Thymus (tissue), 14 donors: ENCODE results near the gene OXTR. TPM values are rescaled to one million over a fixed set of nuclear protein-coding genes. Genes with fewer than 3 reads are reported as not detected.

ENCODE experiments used
- DNase-seq, 9 donors: peaks; one replicate each; pipeline ENCODE4 v3.0.0-alpha.2; 2013; ENCODE audit warnings: low spot score in 9 of 9, low read depth in 6 of 9, missing footprints in 1 of 9
- H3K27ac ChIP-seq, 2 donors: one replicate each; pipeline ENCODE4 v1.5.1; 2013; ENCODE audit warnings: control low read depth in 1 of 2, low read depth in 1 of 2, low read length in 1 of 2, mild to moderate bottlenecking in 1 of 2, moderate library complexity in 1 of 2
- H3K27me3 ChIP-seq, 2 donors: one replicate each; pipeline ENCODE4 v1.5.1; 2013; ENCODE audit warnings: low read length in 1 of 2; ENCODE audit not compliant: control insufficient read depth in 2 of 2, insufficient read depth in 1 of 2
- H3K36me3 ChIP-seq, 2 donors: one replicate each; pipeline ENCODE4 v1.5.1; 2013; ENCODE audit warnings: low read length in 1 of 2, mild to moderate bottlenecking in 1 of 2, moderate library complexity in 1 of 2; ENCODE audit not compliant: control insufficient read depth in 2 of 2, insufficient read depth in 2 of 2
- H3K4me1 ChIP-seq, 2 donors: one replicate each; pipeline ENCODE4 v1.5.1; 2013; ENCODE audit warnings: low read length in 2 of 2; ENCODE audit not compliant: control insufficient read depth in 2 of 2, insufficient read depth in 2 of 2
- H3K4me3 ChIP-seq, 2 donors: one replicate each; pipeline ENCODE4 v1.5.1; 2013; ENCODE audit warnings: low read length in 2 of 2, control low read depth in 1 of 2, mild to moderate bottlenecking in 1 of 2
- H3K9me3 ChIP-seq, 2 donors: one replicate each; pipeline ENCODE4 v1.5.1; 2013; ENCODE audit warnings: low read length in 1 of 2, mild to moderate bottlenecking in 1 of 2; ENCODE audit not compliant: control insufficient read depth in 2 of 2, insufficient read depth in 1 of 2
- WGBS: extraction: QIAGEN DNeasy Blood & Tissue Kit; methylation state at CpG from one replicate; pipeline ENCODE4 v1.1.7; 2013; 5-methylcytosine and 5-hydroxymethylcytosine counted together
- long read RNA-seq, 10 donors: transcript quantifications; one replicate each; lab custom pipeline, GENCODE V29; 2026
- polyA plus RNA-seq: library from polyadenylated mRNA; stranded (reverse); fragments of 200-250 nt; gene quantifications from one replicate; pipeline ENCODE4 v1.2.3, GENCODE V29; 2013
- total RNA-seq: library from RNA; stranded (reverse); fragments of 120-200 nt; gene quantifications from one replicate; pipeline ENCODE4 v1.2.4, GENCODE V29; 2013
- donor health status: healthy.

OXTR gene
- total RNA-seq (0.80 TPM), polyA plus RNA-seq (1.3 TPM)
- long read RNA-seq, donor 1, result 0 reads
- long read RNA-seq, donor 2, result 0 reads
- long read RNA-seq, donor 3, result 0 reads
- long read RNA-seq, donor 4, result 0 reads
- long read RNA-seq, donor 5, result 0 reads
- long read RNA-seq, donor 6, result 0 reads
- long read RNA-seq, donor 7, result 0 reads
- long read RNA-seq, donor 8, result 0 reads
- long read RNA-seq, donor 9, result 0 reads
- long read RNA-seq, donor 10, result 0 reads

DNA sequence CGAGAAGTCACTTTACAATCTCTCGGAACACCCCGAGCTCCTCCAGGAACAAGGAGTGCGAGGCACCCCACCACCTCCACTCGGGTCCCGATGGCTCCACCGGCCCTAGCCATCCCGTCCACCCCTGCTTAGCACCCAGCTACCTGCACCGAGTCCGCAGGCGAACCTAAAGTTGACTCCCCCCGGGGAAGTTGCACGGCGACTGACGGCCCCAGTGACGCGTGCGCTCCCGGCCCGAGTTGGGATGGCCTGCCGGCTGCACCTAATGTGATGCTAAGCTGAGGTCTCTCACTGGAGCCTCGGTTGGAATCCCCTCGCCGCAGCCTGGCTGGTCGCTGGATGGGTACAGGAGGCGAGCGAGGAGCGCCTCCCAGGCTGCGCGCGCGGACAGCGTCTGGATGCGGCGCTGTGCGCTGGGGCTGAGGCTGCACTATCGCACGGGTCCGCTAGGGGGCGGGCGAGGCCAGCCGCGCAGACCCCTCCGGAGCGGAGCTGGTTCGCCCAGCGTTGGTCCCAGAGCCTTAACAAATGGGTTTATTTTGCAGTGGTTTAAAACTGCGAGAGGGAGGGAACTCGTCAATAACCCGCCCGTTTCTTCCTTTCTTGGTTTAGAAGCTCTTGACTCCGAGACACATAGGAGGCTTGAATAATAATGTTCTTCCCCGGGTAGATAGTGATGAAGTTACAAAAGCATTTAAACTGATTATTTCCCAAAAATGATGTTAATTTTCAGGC lies at the start of gene OXTR:
OXTR (minus strand) TSS at position 526 of the 735 bp plus-strand sequence. CDS start 1,426 bp downstream, outside the sequence.
- no peak within 1 kb of the TSS for H3K27ac ChIP-seq
- DNase-seq, result peak in 8 of 9 donors; percentile 16 to 68 (median 32)
- 7% methylated on average over 53 of the region's 53 CpGs for WGBS
- peaks cover 22 to 46% of the 10 kb centered on the region in 2 donors for H3K27me3 ChIP-seq
- H3K4me1 ChIP-seq, result peaks cover 2 to 12% of the 10 kb centered on the region in 2 donors
- no peak within 1 kb of the TSS for H3K4me3 ChIP-seq
- no peaks in the 10 kb centered on the region for H3K36me3 ChIP-seq
- no peaks in the 10 kb centered on the region for H3K9me3 ChIP-seq

DNA sequence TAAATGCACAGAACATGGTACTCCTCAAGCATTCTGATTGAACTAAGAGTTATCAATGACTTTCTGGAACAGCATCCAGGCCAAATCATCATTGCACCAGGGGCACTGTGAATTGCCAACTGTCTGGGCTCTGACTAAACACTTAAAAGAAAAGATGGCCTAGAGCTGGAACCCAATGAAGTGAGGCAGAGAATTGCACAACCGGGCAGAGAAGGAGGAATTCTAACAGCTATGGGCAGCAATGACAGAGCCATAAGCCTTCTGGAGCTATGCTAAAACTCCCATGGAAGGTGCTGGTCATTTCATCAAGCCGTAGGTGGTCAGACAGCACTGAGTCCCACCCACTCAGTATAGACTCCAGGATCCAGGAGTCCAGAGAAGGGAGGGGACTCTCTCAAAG lies 48.1 kb upstream of the OXTR start:
- Histone ChIP-seq H3K4me1 (no peaks in the 10 kb centered on the region), H3K36me3 (no peaks in the 10 kb centered on the region), H3K27ac (no peak overlapping the region), H3K27me3 (no peaks in the 10 kb centered on the region), H3K4me3 (no peak overlapping the region), H3K9me3 (no peaks in the 10 kb centered on the region)
- WGBS, result 95% methylated on average over 2 of the region's 2 CpGs
- no peak for DNase-seq

DNA sequence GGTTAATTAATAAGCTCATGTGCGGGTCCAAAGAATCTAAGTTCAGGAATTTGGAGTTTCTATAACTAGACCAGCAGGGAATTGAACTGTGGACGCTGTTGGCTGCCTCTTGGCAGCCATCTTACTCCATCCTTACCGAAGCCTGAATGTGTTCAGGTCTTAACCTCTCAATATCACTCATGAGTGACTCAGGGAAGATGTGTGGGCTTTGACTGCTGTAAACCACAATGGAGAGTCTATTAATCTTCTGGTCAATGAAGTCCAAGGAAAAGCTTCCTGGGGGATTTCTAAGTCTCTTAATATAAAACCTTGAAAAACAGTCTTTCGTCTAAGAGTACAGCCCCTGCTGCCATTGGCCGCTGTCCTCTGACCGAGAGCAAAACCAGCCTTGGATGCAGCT lies 46.7 kb upstream of the OXTR start:
- Histone ChIP-seq H3K36me3 (no peaks in the 10 kb centered on the region), H3K4me3 (no peak overlapping the region), H3K9me3 (no peaks in the 10 kb centered on the region), H3K27ac (no peak overlapping the region), H3K4me1 (no peaks in the 10 kb centered on the region), H3K27me3 (no peaks in the 10 kb centered on the region)
- 97% methylated on average over 6 of the region's 6 CpGs for WGBS
- DNase-seq, result no peak

DNA sequence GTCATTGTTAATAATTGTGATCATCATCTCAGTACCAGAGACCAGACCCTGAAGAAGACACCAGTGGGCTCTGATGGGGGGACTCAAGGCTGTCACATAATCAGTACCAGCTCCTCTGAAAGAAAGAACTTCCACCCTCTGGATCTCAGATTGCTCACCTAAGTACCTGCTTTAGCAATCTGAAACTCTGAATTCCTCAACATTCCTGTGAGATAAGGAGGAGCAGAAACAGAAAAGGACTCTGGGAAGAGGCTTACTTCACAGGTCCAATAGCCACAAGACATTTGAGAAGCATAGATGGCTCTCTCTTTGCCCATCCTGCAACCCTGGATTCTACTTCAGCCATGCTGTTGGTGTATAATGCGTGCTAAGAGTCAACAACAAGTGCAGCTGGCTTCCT lies 44.0 kb upstream of the OXTR start:
- Histone ChIP-seq H3K4me1 (no peaks in the 10 kb centered on the region), H3K27me3 (no peaks in the 10 kb centered on the region), H3K36me3 (no peaks in the 10 kb centered on the region), H3K4me3 (no peak overlapping the region), H3K27ac (no peak overlapping the region), H3K9me3 (no peaks in the 10 kb centered on the region)
- 86% methylated on average over 1 of the region's 1 CpG for WGBS
- no peak for DNase-seq

- H3K27ac ChIP-seq, result no peak overlapping the region
- H3K27me3 ChIP-seq, result no peaks in the 10 kb centered on the region
- no peaks in the 10 kb centered on the region for H3K4me1 ChIP-seq
- DNase-seq, result no peak
- WGBS, result 94% methylated on average over 2 of the region's 2 CpGs
- H3K9me3 ChIP-seq, result no peaks in the 10 kb centered on the region
- no peak overlapping the region for H3K4me3 ChIP-seq
- no peaks in the 10 kb centered on the region for H3K36me3 ChIP-seq
Observed at GRCh38 chr3:8810561-8810960, 41.1 kb upstream of the OXTR start.

- 96% methylated on average over 2 of the region's 2 CpGs for WGBS
- DNase-seq, result no peak
- no peak overlapping the region for H3K27ac ChIP-seq
- no peak overlapping the region for H3K4me3 ChIP-seq
- no peaks in the 10 kb centered on the region for H3K4me1 ChIP-seq
- no peaks in the 10 kb centered on the region for H3K36me3 ChIP-seq
- H3K9me3 ChIP-seq, result no peaks in the 10 kb centered on the region
- H3K27me3 ChIP-seq, result no peaks in the 10 kb centered on the region
Observed at GRCh38 chr3:8805774-8806173, 36.4 kb upstream of the OXTR start.

- Histone ChIP-seq H3K4me1 (no peaks in the 10 kb centered on the region), H3K4me3 (no peak overlapping the region), H3K36me3 (no peaks in the 10 kb centered on the region), H3K27ac (no peak overlapping the region), H3K27me3 (no peaks in the 10 kb centered on the region), H3K9me3 (no peaks in the 10 kb centered on the region)
- WGBS, result 93% methylated on average over 3 of the region's 3 CpGs
- no peak for DNase-seq
Observed at GRCh38 chr3:8802256-8802655, 32.8 kb upstream of the OXTR start.

GRCh38 chr3:8800016-8800415 lies 30.6 kb upstream of the OXTR start:
- WGBS, result 81% methylated on average over 3 of the region's 3 CpGs

GRCh38 chr3:8794247-8794646 lies 24.8 kb upstream of the OXTR start:
- 94% methylated on average over 3 of the region's 3 CpGs for WGBS
- no peak for DNase-seq
- H3K27me3 ChIP-seq, result no peaks in the 10 kb centered on the region
- no peaks in the 10 kb centered on the region for H3K4me1 ChIP-seq
- H3K27ac ChIP-seq, result no peak overlapping the region
- H3K4me3 ChIP-seq, result no peak overlapping the region
- no peaks in the 10 kb centered on the region for H3K9me3 ChIP-seq
- no peaks in the 10 kb centered on the region for H3K36me3 ChIP-seq

More at GRCh38 chr3:8800016-8800415, 30.6 kb upstream of the OXTR start:
- Histone ChIP-seq H3K27ac (no peak overlapping the region), H3K4me1 (no peaks in the 10 kb centered on the region), H3K27me3 (no peaks in the 10 kb centered on the region), H3K4me3 (no peak overlapping the region), H3K36me3 (no peaks in the 10 kb centered on the region), H3K9me3 (no peaks in the 10 kb centered on the region)
- DNase-seq, result no peak
